Measurements from ENCODE around the gene OR52L1.

The OR52L1 gene

DNA sequence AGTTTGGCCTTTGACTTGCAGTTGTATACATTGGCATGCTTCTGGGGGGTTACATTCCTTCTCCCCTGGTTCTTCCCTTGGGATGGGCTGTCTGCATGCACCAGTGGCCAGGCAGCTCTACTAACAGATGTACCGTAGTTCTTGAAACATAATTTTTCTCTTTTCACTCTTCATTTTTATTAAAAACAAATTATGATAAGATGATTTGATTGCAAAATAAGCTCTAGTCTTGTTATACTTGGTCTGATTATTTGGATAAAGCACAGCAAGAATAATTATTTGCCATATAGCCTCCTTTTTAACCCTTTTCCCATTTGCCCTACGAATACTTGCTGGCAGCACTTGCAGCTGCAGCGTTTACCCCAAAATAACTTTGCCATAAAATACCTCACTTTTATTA lies 31.2 kb downstream of the OR52L1 start:
- no peak for DNase-seq (ENCODE audit: extremely low spot score, insufficient read length, low read depth)
- FAIRE-seq: no peak

DNA sequence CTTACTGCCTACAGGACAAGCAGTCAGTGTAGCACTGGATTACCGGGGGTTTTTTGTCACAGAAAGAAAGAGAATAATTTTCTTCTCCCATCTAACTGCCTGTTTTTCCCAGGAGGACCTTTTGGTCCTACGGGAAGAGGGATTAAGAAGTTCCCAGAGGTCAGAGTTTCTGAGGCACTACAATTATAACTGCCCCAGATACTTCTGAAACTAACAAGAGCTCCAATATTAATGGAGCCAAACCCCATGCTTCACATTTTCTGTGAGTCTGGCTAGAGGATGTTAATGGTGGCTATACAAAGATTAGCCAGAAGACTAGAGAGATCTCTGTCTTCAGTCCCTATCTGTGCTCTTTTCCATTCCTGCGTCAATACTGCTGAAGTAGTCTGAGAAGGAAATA lies 44.8 kb downstream of the OR52L1 start, which contains the start of gene OR56A3:
OR56A3 (plus strand) TSS at position 301 of the 400 bp plus-strand sequence. CDS start 5,096 bp downstream, outside the sequence.
- FAIRE-seq (no peak), DNase-seq (ENCODE audit: extremely low spot score, insufficient read length, low read depth) (no peak)

- FAIRE-seq: no peak
Measured at GRCh38 chr11:5940748-5941147, 46.0 kb downstream of the OR52L1 start.

DNA sequence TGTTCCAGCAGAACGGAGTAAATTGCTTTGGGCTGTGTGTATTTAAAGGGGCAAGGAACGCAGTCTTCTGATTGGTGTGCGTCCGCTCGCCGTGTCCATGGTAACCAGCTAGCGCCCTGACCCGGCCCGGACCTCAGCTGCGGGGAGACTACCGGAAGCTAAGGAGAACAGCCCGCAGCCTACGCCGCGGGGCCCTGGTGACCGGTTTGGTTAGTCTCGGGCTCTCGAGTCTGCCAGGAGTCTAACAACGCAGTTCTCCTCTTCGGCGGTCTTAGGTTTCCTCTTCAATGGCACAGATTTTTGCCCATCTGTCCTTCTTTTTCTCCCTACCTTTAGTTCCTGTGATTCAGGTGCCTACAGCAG lies 48.2 kb downstream of the OR52L1 start:
- no peak for DNase-seq (ENCODE audit: extremely low spot score, insufficient read length, low read depth)
- FAIRE-seq: no peak

More at GRCh38 chr11:5940748-5941147, 46.0 kb downstream of the OR52L1 start:
- DNase-seq (ENCODE audit: extremely low spot score, insufficient read length, low read depth): no peak

GRCh38 chr11:5937868-5938602 lies 48.8 kb downstream of the OR52L1 start:
- DNase-seq (ENCODE audit: extremely low spot score, insufficient read length, low read depth) (no peak), FAIRE-seq (no peak)
